ENCODE results near the gene CTNNA1. TPM values are rescaled to one million over a fixed set of nuclear protein-coding genes. Genes with fewer than 3 reads are reported as not detected.

CTNNA1 gene
- total RNA-seq, 2 donors from 2014 or later, result 107 to 140 TPM

- DNase-seq, result peak in 1 of 4 donors; percentile 6
- H3K4me1 ChIP-seq, result peaks cover 45% of the 10 kb centered on the region
- 93 to 100% methylated on average over 1 of the region's 1 CpG for WGBS, 2 donors
Observed at GRCh38 chr5:138961221-138961620, 208.0 kb downstream of the CTNNA1 start.

GRCh38 chr5:138961729-138962128, 208.5 kb downstream of the CTNNA1 start:
- WGBS, 2 donors, result 69 to 75% methylated on average over 1 of the region's 1 CpG
- Histone ChIP-seq H3K4me3 (no peak overlapping the region), H3K4me1 (peaks cover 49% of the 10 kb centered on the region), H3K27ac (peak overlapping the region in 1 of 4 donors; percentile 33), H3K36me3 (replicated peaks in 1 of 2; ENCODE audit: insufficient read depth in 1 of 2, low read depth in 2 of 2) (no peaks in the 10 kb centered on the region), H3K9me3 (no peaks in the 10 kb centered on the region), H3K27me3 (no peaks in the 10 kb centered on the region)
- ATAC-seq (no peak), DNase-seq (no peak)
- intact Hi-C loops (cut with DNase I), result no loop called here
- no peak for TF ChIP-seq CTCF (IDR thresholded peaks at IDR 0.05)
- no peak for TF ChIP-seq POLR2A (IDR thresholded peaks at IDR 0.05)

More at GRCh38 chr5:138961221-138961620, 208.0 kb downstream of the CTNNA1 start:
- H3K27me3 ChIP-seq, result no peaks in the 10 kb centered on the region
- intact Hi-C loops (cut with DNase I), result no loop called here
- peak overlapping the region in 1 of 4 donors; percentile 33 for H3K27ac ChIP-seq
- no peaks in the 10 kb centered on the region for H3K9me3 ChIP-seq
- H3K36me3 ChIP-seq (replicated peaks in 1 of 2; ENCODE audit: insufficient read depth in 1 of 2, low read depth in 2 of 2), result no peaks in the 10 kb centered on the region
- ATAC-seq, result no peak
- TF ChIP-seq POLR2A (IDR thresholded peaks at IDR 0.05) (no peak), CTCF (IDR thresholded peaks at IDR 0.05) (no peak)
- no peak overlapping the region for H3K4me3 ChIP-seq

- intact Hi-C loops (cut with DNase I), result no loop called here
- H3K4me3 ChIP-seq, result no peak overlapping the region
- ATAC-seq, result no peak
- H3K9me3 ChIP-seq, result no peaks in the 10 kb centered on the region
- H3K36me3 ChIP-seq (replicated peaks in 1 of 2; ENCODE audit: insufficient read depth in 1 of 2, low read depth in 2 of 2), result no peaks in the 10 kb centered on the region
- 90 to 92% methylated on average over 4 of the region's 4 CpGs for WGBS, 2 donors
- TF ChIP-seq CTCF (IDR thresholded peaks at IDR 0.05) (no peak), POLR2A (IDR thresholded peaks at IDR 0.05) (no peak)
- no peaks in the 10 kb centered on the region for H3K27me3 ChIP-seq
- H3K4me1 ChIP-seq, result peaks cover 59% of the 10 kb centered on the region
- no peak overlapping the region for H3K27ac ChIP-seq
- peak in 2 of 4 donors; percentile 2 to 5 for DNase-seq
Observed at GRCh38 chr5:138962614-138963370, 209.6 kb downstream of the CTNNA1 start.

- H3K4me1 ChIP-seq, result peaks cover 70% of the 10 kb centered on the region
- H3K4me3 ChIP-seq, result no peak overlapping the region
- H3K9me3 ChIP-seq, result no peaks in the 10 kb centered on the region
- peak in 2 of 4 donors; percentile 20 to 21 for DNase-seq
- H3K27ac ChIP-seq, result peak overlapping the region in 3 of 4 donors; percentile 2 to 15 (median 12)
- peak; percentile 23 for ATAC-seq
- WGBS, 2 donors, result 69 to 70% methylated on average over 12 to 13 of the region's 13 CpGs
- no peak for TF ChIP-seq CTCF (IDR thresholded peaks at IDR 0.05)
- TF ChIP-seq POLR2A (IDR thresholded peaks at IDR 0.05), result no peak
- intact Hi-C loops (cut with DNase I), result no loop called here
- H3K36me3 ChIP-seq (replicated peaks in 1 of 2; ENCODE audit: insufficient read depth in 1 of 2, low read depth in 2 of 2), result no peaks in the 10 kb centered on the region
- H3K27me3 ChIP-seq, result no peaks in the 10 kb centered on the region
Observed at GRCh38 chr5:138963763-138964371, 210.6 kb downstream of the CTNNA1 start.

Data from body of pancreas (tissue), 4 donors.